Fibroblast of lung (primary cell): ENCODE measurements around the gene DICER1. TPM values are rescaled to one million over a fixed set of nuclear protein-coding genes. Genes with fewer than 3 reads are reported as not detected.

ENCODE experiments used
- DNase-seq, 2 donors: peaks; one replicate each; pipeline versions ENCODE4 v3.0.0 to v3.0.0-alpha.2; 2010; ENCODE audit warnings: low read depth in 2 of 2
- H2AFZ ChIP-seq: 2 replicates; pipeline ENCODE4 v1.5.1; 2012; ENCODE audit warnings: low read length, control low read depth, inconsistent platforms
- H3K27ac ChIP-seq: 2 replicates; pipeline ENCODE4 v1.5.1; 2011; ENCODE audit warnings: low read length, control low read depth; ENCODE audit not compliant: insufficient read depth
- H3K27me3 ChIP-seq: 2 replicates; pipeline ENCODE4 v1.5.1; 2011; ENCODE audit warnings: mild to moderate bottlenecking, low read length; ENCODE audit not compliant: control insufficient read depth, insufficient read depth
- H3K36me3 ChIP-seq: 2 replicates; pipeline ENCODE4 v1.5.1; 2011; ENCODE audit warnings: low read length; ENCODE audit not compliant: control insufficient read depth, insufficient read depth
- H3K4me1 ChIP-seq: 2 replicates; pipeline ENCODE4 v1.5.1; 2011; ENCODE audit warnings: low read length; ENCODE audit not compliant: control insufficient read depth, insufficient read depth; ENCODE audit errors: extremely low read depth
- H3K4me2 ChIP-seq: 2 replicates; pipeline ENCODE4 v1.5.1; 2011; ENCODE audit warnings: low read length, control low read depth; ENCODE audit not compliant: insufficient read depth; ENCODE audit errors: extremely low read depth
- H3K4me3 ChIP-seq, 4 experiments: fragments of 200-600 bp in 1 of 4; sonication (generic) in 1 of 4; replicated peaks in 1 of 4; 2 replicates each; pipeline ENCODE4 v1.5.1; 2011 to 2016; ENCODE audit warnings: low read length in 4 of 4, low read depth in 3 of 4, mild to moderate bottlenecking in 3 of 4, control low read depth in 2 of 4, inconsistent platforms in 1 of 4, mixed read lengths in 1 of 4; ENCODE audit not compliant: insufficient read depth in 1 of 4; ENCODE audit errors: control extremely low read depth in 1 of 4
- H3K79me2 ChIP-seq: 2 replicates; pipeline ENCODE4 v1.5.1; 2012; ENCODE audit warnings: mild to moderate bottlenecking, low read length, inconsistent platforms; ENCODE audit not compliant: control insufficient read depth, insufficient read depth
- H3K9ac ChIP-seq: 2 replicates; pipeline ENCODE4 v1.5.1; 2011; ENCODE audit warnings: mild to moderate bottlenecking, low read length, control low read depth; ENCODE audit not compliant: insufficient read depth
- H3K9me3 ChIP-seq: 2 replicates; pipeline ENCODE4 v1.5.1; 2012; ENCODE audit warnings: low read depth, low read length; ENCODE audit not compliant: control insufficient read depth, insufficient read depth
- H4K20me1 ChIP-seq: 2 replicates; pipeline ENCODE4 v1.5.1; 2011; ENCODE audit warnings: low read length; ENCODE audit not compliant: control insufficient read depth, insufficient read depth; ENCODE audit errors: extremely low read depth
- CTCF ChIP-seq, 2 donors: IDR thresholded peaks in 1 of 2; conservative IDR thresholded peaks in 1 of 2; 1 replicate in 1 of 2; 2 replicates in 1 of 2; pipeline ENCODE4 v1.5.1; 2011 to 2012; ENCODE audit warnings: low read length in 2 of 2, control low read depth in 1 of 2, inconsistent platforms in 1 of 2, low read depth in 1 of 2, mild to moderate bottlenecking in 1 of 2
- EZH2 ChIP-seq: IDR thresholded peaks from 2 replicates; pipeline ENCODE4 v1.5.1; 2012; ENCODE audit warnings: low read length, control low read depth, mild to moderate bottlenecking; ENCODE audit errors: missing control alignments
- polyA plus RNA-seq, 2 donors: library from polyadenylated mRNA; depleted of rRNA in 1 of 2; stranded (reverse) in 1 of 2; unstranded in 1 of 2; fragments of >200 nt; gene quantifications; 2 replicates each; pipeline ENCODE4 v1.2.1, GENCODE V29; 2011 to 2012; ENCODE audit warnings: missing spikeins in 1 of 2
- total RNA-seq: library from RNA; depleted of rRNA; stranded (reverse); fragments of >200 nt; gene quantifications from 2 replicates; pipeline ENCODE4 v1.2.1, GENCODE V29; 2014

DICER1 gene
- total and polyA plus RNA-seq, 2 donors (not counting 1 experiment from before 2014, with no cell fraction given) = 20.3 to 28.7 TPM

DNA sequence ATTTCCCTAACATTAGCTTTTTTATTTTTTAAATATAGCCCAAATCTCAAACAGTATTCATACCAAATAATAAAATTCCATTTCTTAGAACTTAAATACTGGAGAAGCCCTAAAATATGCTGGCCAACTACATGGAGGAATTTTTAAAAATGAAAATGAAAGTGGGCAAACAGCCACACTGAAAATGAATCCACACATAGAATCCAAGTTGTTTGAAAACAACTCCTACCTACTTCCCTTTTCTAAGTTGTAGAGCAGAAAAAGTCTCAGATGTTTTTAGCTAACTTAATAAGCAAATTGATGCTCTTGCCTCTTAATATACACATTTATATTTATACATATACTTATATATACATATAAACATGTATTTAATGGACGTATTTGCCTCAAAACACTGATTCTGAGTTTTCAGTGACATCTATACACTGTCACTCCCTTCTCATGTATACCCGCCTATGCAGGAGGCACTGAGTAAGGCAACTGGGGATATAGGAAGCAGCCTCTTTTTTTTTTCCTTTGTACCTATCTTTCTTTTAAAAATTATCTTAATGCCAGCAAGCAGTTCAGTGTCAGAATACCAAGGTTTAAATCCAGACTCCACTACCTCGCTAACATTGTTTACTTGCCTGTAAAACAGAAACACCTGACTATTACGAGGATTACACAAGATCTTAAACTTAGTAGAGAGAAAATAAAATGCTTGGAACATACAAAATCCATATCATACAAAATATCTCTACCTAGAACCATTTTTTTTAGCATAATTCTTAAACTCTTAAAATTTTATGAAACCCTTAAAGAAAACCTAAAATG is 13.3 kb downstream of the DICER1 start:
- peak overlapping the region in 2 of 4 experiments; percentile 24 to 29 for H3K4me3 ChIP-seq
- H4K20me1 ChIP-seq = no peaks in the 10 kb centered on the region
- no peaks in the 10 kb centered on the region for H3K9me3 ChIP-seq
- peak overlapping the region; percentile 78 for H3K4me2 ChIP-seq
- peaks cover 84% of the 10 kb centered on the region for H3K79me2 ChIP-seq
- no peaks in the 10 kb centered on the region for H3K27me3 ChIP-seq
- H2AFZ ChIP-seq = no peak overlapping the region
- no peak for TF ChIP-seq EZH2
- TF ChIP-seq CTCF (conservative IDR thresholded peaks at IDR 0.05 in 1 of 2, IDR thresholded peaks at IDR 0.05 in 1 of 2; ENCODE audit: low read depth in 1 of 2, low read length in 2 of 2) = no peak
- peak in 1 of 2 donors; percentile 57 for DNase-seq
- H3K4me1 ChIP-seq = peaks cover 2% of the 10 kb centered on the region
- H3K9ac ChIP-seq = no peak overlapping the region
- no peak overlapping the region for H3K27ac ChIP-seq
- H3K36me3 ChIP-seq = no peaks in the 10 kb centered on the region

DNA sequence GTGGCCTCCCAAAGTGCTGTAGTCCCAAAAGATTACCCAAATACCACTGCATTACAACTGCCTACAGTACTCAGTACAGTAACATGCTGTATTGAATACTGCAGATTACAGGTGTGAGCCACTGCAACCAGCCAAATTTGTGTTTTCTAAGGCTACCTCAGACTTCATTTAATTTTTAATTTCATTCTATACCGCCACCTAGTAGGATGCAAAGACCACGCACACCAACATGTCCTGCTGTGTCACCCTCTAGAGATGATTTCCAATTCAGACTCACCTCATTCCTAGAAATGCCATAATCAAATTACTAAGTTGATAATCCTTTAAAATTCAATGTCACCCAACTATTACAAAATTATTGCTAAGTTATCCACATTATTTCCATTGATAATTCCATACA is 15.1 kb downstream of the DICER1 start:
- Histone ChIP-seq H3K9me3 (no peaks in the 10 kb centered on the region), H3K27me3 (no peaks in the 10 kb centered on the region), H3K4me2 (no peak overlapping the region), H3K79me2 (peaks cover 70% of the 10 kb centered on the region), H3K9ac (no peak overlapping the region), H3K4me1 (peaks cover 2% of the 10 kb centered on the region), H3K36me3 (no peaks in the 10 kb centered on the region), H3K4me3 (no peak overlapping the region), H2AFZ (no peak overlapping the region), H3K27ac (no peak overlapping the region), H4K20me1 (no peaks in the 10 kb centered on the region)
- no peak for DNase-seq
- TF ChIP-seq CTCF (conservative IDR thresholded peaks at IDR 0.05 in 1 of 2, IDR thresholded peaks at IDR 0.05 in 1 of 2; ENCODE audit: low read depth in 1 of 2, low read length in 2 of 2) = no peak
- no peak for TF ChIP-seq EZH2

DNA sequence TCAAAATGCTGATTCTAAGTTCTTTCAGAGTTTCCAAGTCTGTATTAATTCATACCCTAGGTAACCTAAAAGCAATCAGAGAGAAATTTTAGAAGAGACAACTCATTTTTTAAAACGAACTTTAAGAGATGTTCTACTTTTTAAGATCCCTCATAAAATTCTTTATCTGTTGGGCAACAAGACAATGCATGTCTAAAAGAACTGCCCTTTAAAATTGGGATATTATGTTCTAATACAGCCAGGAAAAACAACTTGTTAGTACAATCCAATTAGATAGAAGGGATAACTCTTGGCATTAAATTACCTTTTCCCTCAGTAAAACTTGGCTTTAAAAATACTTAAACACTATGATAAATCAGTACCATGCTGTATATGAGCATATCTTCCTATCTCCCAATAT is 15.6 kb downstream of the DICER1 start:
- Histone ChIP-seq H3K27me3 (no peaks in the 10 kb centered on the region), H3K9ac (no peak overlapping the region), H3K4me2 (no peak overlapping the region), H2AFZ (no peak overlapping the region), H3K4me3 (no peak overlapping the region), H3K27ac (no peak overlapping the region), H3K4me1 (peaks cover 2% of the 10 kb centered on the region), H3K9me3 (no peaks in the 10 kb centered on the region), H4K20me1 (no peaks in the 10 kb centered on the region), H3K36me3 (no peaks in the 10 kb centered on the region), H3K79me2 (peaks cover 70% of the 10 kb centered on the region)
- DNase-seq = no peak
- TF ChIP-seq EZH2 = no peak
- no peak for TF ChIP-seq CTCF (conservative IDR thresholded peaks at IDR 0.05 in 1 of 2, IDR thresholded peaks at IDR 0.05 in 1 of 2; ENCODE audit: low read depth in 1 of 2, low read length in 2 of 2)
